HCT116 (cell line): Measurements from ENCODE around the gene CDK8. TPM values are rescaled to one million over a fixed set of nuclear protein-coding genes. Genes with fewer than 3 reads are reported as not detected.

Experiments
- ATAC-seq: fragments of 200-7000 bp; cut with Tn5 transposase; 2 replicates; pipeline ENCODE4 v1.9.1; 2020; ENCODE audit warnings: mild to moderate bottlenecking, moderate library complexity
- BruUV-seq: library from RNA; stranded (reverse); fragments of 400-500 nt; replicated peaks from 2 replicates; lab custom pipeline; 2021; lab: Mats Ljungman, UMichigan
- CTCF ChIA-PET: fragments of 300-600 bp; sonication (Branson Sonifier 250); formaldehyde crosslinking; loops from one replicate; lab custom pipeline; 2021; ENCODE audit warnings: antibody characterized with exemption; lab: Charles Lee
- POLR2A ChIA-PET: fragments of 300-600, 350-600 bp; sonication (Branson Sonifier 250); formaldehyde crosslinking; loops from one replicate; lab custom pipeline; 2021; ENCODE audit warnings: antibody characterized with exemption; lab: Charles Lee
- RAD21 ChIA-PET, 2 experiments: fragments of 300-600 bp; sonication (Branson Sonifier 250); formaldehyde crosslinking; loops; one replicate each; lab custom pipeline; 2023; ENCODE audit warnings: low total read pairs in 2 of 2; ENCODE audit not compliant: uncharacterized antibody in 2 of 2, unreplicated experiment in 2 of 2, low non-redundant PET in 1 of 2; lab: Charles Lee
- DNase-seq: peaks from one replicate; pipeline ENCODE4 v3.0.0-alpha.2; 2010; ENCODE audit warnings: low read depth, low spot score
- H2AFZ ChIP-seq: fragments of 200-600 bp; shearing (Covaris generic), sonication (generic); 2 replicates; pipeline ENCODE4 v1.6.1; 2017; ENCODE audit warnings: low read depth, mixed run types, mixed read lengths, antibody characterized with exemption, low read length; ENCODE audit not compliant: poor library complexity, severe bottlenecking
- H3K27ac ChIP-seq: 2 replicates; pipeline ENCODE4 v1.5.1; 2012; ENCODE audit warnings: low read depth, low read length
- H3K27me3 ChIP-seq: fragments of 200-600 bp; sonication (generic); 2 replicates; pipeline ENCODE4 v1.6.1; 2016; ENCODE audit warnings: mixed run types, low read length, mixed read lengths; ENCODE audit not compliant: insufficient read depth
- H3K36me3 ChIP-seq, 2 experiments: fragments of 200-500 bp in 1 of 2; fragments of 200-600 bp in 1 of 2; sonication (Bioruptor generic) in 1 of 2; sonication (generic) in 1 of 2; 2 replicates each; pipeline versions ENCODE4 v1.5.1 to v1.6.1; 2014 to 2016; ENCODE audit warnings: low read length in 2 of 2, inconsistent platforms in 1 of 2, mixed read lengths in 1 of 2, mixed run types in 1 of 2; ENCODE audit not compliant: insufficient read depth in 2 of 2, control insufficient read depth in 1 of 2
- H3K4me1 ChIP-seq, 2 experiments: fragments of 200-600 bp in 1 of 2; sonication (generic) in 1 of 2; 2 replicates each; pipeline versions ENCODE4 v1.5.1 to v1.6.1; 2012 to 2017; ENCODE audit warnings: low read length in 2 of 2, inconsistent platforms in 1 of 2, mild to moderate bottlenecking in 1 of 2, mixed read lengths in 1 of 2, mixed run types in 1 of 2, moderate library complexity in 1 of 2; ENCODE audit not compliant: insufficient read depth in 2 of 2, control insufficient read depth in 1 of 2
- H3K4me2 ChIP-seq: fragments of 200-600 bp; sonication (generic); 2 replicates; pipeline ENCODE4 v1.6.1; 2017; ENCODE audit warnings: mixed run types, low read length, mixed read lengths
- H3K4me3 ChIP-seq, 2 experiments: fragments of 200-600 bp in 1 of 2; sonication (generic) in 1 of 2; replicated peaks in 1 of 2; 2 replicates each; pipeline ENCODE4 v1.5.1; 2011 to 2016; ENCODE audit warnings: low read length in 2 of 2, control low read depth in 1 of 2, low read depth in 1 of 2, mild to moderate bottlenecking in 1 of 2, mixed read lengths in 1 of 2, mixed run types in 1 of 2
- H3K79me2 ChIP-seq: fragments of 200-600 bp; sonication (generic); 2 replicates; pipeline ENCODE4 v1.6.1; 2017; ENCODE audit warnings: mild to moderate bottlenecking, mixed run types, low read length, moderate library complexity, mixed read lengths; ENCODE audit not compliant: insufficient read depth
- H3K9ac ChIP-seq: fragments of 200-600 bp; sonication (generic); 2 replicates; pipeline ENCODE4 v1.6.1; 2016; ENCODE audit warnings: low read length, mixed read lengths
- H3K9me2 ChIP-seq: fragments of 200-600 bp; sonication (generic), shearing (Covaris generic); 2 replicates; pipeline ENCODE4 v1.6.1; 2017; ENCODE audit warnings: mixed run types, mild to moderate bottlenecking, moderate library complexity; ENCODE audit not compliant: insufficient read depth
- H3K9me3 ChIP-seq, 2 experiments: fragments of 200-500 bp in 1 of 2; fragments of 200-600 bp in 1 of 2; sonication (Bioruptor generic) in 1 of 2; sonication (generic) in 1 of 2; 2 replicates each; pipeline ENCODE4 v1.6.1; 2014 to 2017; ENCODE audit warnings: low read length in 2 of 2, mixed read lengths in 2 of 2, inconsistent platforms in 1 of 2, low read depth in 1 of 2, mild to moderate bottlenecking in 1 of 2, mixed run types in 1 of 2, moderate library complexity in 1 of 2; ENCODE audit not compliant: control insufficient read depth in 1 of 2, insufficient read depth in 1 of 2
- H4K20me1 ChIP-seq: fragments of 200-600 bp; sonication (generic), shearing (Covaris generic); 2 replicates; pipeline ENCODE4 v1.6.1; 2017; ENCODE audit warnings: mixed run types, mild to moderate bottlenecking, moderate library complexity; ENCODE audit not compliant: insufficient read depth
- CBX3 ChIP-seq: IDR thresholded peaks from 2 replicates; pipeline ENCODE4 v1.6.1; 2012; ENCODE audit warnings: low read depth
- CEBPB ChIP-seq: IDR thresholded peaks from 2 replicates; pipeline ENCODE4 v1.6.1; 2012; ENCODE audit warnings: low read depth
- EGR1 ChIP-seq: IDR thresholded peaks from 2 replicates; pipeline ENCODE4 v1.6.1; 2012; ENCODE audit warnings: low read depth
- EZH2 ChIP-seq: fragments of 200-600 bp; sonication (generic); IDR thresholded peaks from 2 replicates; pipeline ENCODE4 v1.6.1; 2017; ENCODE audit warnings: antibody characterized with exemption, mixed run types
- FOSL1 ChIP-seq: IDR thresholded peaks from 2 replicates; pipeline ENCODE4 v1.6.1; 2012; ENCODE audit warnings: low read depth
- POLR2AphosphoS5 ChIP-seq: IDR thresholded peaks from 2 replicates; pipeline ENCODE4 v1.6.1; 2011; ENCODE audit warnings: mild to moderate bottlenecking, low read depth, low read length, moderate library complexity
- RAD21 ChIP-seq: IDR thresholded peaks from 2 replicates; pipeline ENCODE4 v1.6.1; 2012; ENCODE audit warnings: low read depth, mild to moderate bottlenecking
- REST ChIP-seq: IDR thresholded peaks from 2 replicates; pipeline ENCODE4 v1.6.1; 2012; ENCODE audit warnings: low read depth
- YY1 ChIP-seq: IDR thresholded peaks from 2 replicates; pipeline ENCODE4 v1.6.1; 2011; ENCODE audit warnings: low read length, low read depth, moderate library complexity, mild to moderate bottlenecking; ENCODE audit not compliant: insufficient replicate concordance; ENCODE audit errors: extremely low read depth
- ZBTB33 ChIP-seq: IDR thresholded peaks from 2 replicates; pipeline ENCODE4 v1.6.1; 2011; ENCODE audit warnings: mild to moderate bottlenecking, low read length, moderate library complexity; ENCODE audit not compliant: insufficient replicate concordance; ENCODE audit errors: extremely low read depth
- ZFX ChIP-seq: fragments of 450-650 bp; IDR thresholded peaks from 2 replicates; pipeline ENCODE4 v1.6.1; 2017
- intact Hi-C: fragments of 100-400 bp; cut with micrococcal nuclease; formaldehyde crosslinking; loops from 2 replicates; pipeline ENCODE4 v1.10.0; 2022
- total RNA-seq: library from RNA; stranded (reverse); gene quantifications from one replicate; pipeline ENCODE4 v1.2.1, GENCODE V29; 2021; ENCODE audit not compliant: unreplicated experiment
- TF ChIP-seq, protein P1 (sequence below), 3 experiments: fragments of 200-600 bp in 1 of 3; sonication (generic) in 1 of 3; IDR thresholded peaks in 2 of 3; conservative IDR thresholded peaks in 1 of 3; 2 replicates each; pipeline ENCODE4 v1.5.1; 2012 to 2017; ENCODE audit warnings: low read depth in 2 of 3, low read length in 2 of 3, antibody characterized with exemption in 1 of 3, borderline replicate concordance in 1 of 3, control low read depth in 1 of 3, mild to moderate bottlenecking in 1 of 3, mixed read lengths in 1 of 3, mixed run types in 1 of 3, moderate library complexity in 1 of 3; ENCODE audit not compliant: insufficient read depth in 1 of 3

Gene CDK8
- total RNA-seq, 1 experiment from 2014 or later: 23.8 TPM

GRCh38 chr13:26299168-26299750, 45.3 kb downstream of the CDK8 start (continued):
- TF ChIP-seq ZBTB33: no peak
- no peak for TF ChIP-seq ZFX
- TF ChIP-seq CEBPB: no peak
- no peak for TF ChIP-seq REST
- TF ChIP-seq YY1: no peak
- TF ChIP-seq CBX3: no peak
- TF ChIP-seq, all 23 proteins: peak for 0

DNA sequence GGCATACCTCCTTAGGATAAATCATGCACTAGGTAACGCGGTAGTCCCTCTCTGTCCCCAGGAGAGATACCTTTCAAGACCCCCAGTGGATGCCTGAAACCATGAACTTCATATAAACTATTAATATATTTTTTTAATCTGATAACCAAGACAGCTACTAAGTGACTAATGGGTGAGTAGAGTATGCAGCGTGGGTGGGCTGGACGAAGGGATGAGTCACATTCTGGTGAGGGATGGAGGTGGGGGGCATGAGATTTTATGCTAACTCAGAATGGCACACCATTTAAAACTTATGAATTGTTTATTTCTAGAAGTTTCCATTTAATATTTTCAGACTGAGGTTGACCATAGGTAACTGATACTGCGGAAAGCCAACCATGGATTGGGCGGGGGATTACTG, 46.2 kb downstream of the CDK8 start:
- POLR2A ChIA-PET: no interaction called here
- RAD21 ChIA-PET: no interaction called here
- H3K27ac ChIP-seq: no peak overlapping the region
- DNase-seq (peak; percentile 19), ATAC-seq (peak; percentile 73)
- H3K9me3 ChIP-seq: no peaks in the 10 kb centered on the region
- intact Hi-C loops: no loop called here
- no peaks in the 10 kb centered on the region for H3K9me2 ChIP-seq
- no peaks in the 10 kb centered on the region for H3K36me3 ChIP-seq
- CTCF ChIA-PET: no interaction called here
- peaks cover 74% of the 10 kb centered on the region for H3K79me2 ChIP-seq
- H3K4me1 ChIP-seq: peaks cover 22 to 31% of the 10 kb centered on the region in 2 experiments
- peak overlapping the region; percentile 42 for H3K4me2 ChIP-seq
- no peak overlapping the region for H2AFZ ChIP-seq
- H4K20me1 ChIP-seq: no peaks in the 10 kb centered on the region
- TF ChIP-seq RAD21 (no peak), FOSL1 (peak; percentile 47), YY1 (no peak), EGR1 (peak; percentile 81), EZH2 (no peak), POLR2AphosphoS5 (no peak), CBX3 (no peak)
- TF ChIP-seq, protein P1, sequence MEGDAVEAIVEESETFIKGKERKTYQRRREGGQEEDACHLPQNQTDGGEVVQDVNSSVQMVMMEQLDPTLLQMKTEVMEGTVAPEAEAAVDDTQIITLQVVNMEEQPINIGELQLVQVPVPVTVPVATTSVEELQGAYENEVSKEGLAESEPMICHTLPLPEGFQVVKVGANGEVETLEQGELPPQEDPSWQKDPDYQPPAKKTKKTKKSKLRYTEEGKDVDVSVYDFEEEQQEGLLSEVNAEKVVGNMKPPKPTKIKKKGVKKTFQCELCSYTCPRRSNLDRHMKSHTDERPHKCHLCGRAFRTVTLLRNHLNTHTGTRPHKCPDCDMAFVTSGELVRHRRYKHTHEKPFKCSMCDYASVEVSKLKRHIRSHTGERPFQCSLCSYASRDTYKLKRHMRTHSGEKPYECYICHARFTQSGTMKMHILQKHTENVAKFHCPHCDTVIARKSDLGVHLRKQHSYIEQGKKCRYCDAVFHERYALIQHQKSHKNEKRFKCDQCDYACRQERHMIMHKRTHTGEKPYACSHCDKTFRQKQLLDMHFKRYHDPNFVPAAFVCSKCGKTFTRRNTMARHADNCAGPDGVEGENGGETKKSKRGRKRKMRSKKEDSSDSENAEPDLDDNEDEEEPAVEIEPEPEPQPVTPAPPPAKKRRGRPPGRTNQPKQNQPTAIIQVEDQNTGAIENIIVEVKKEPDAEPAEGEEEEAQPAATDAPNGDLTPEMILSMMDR (IDR thresholded peaks at IDR 0.05 in 2 of 3, conservative IDR thresholded peaks at IDR 0.05 in 1 of 3; ENCODE audit: borderline replicate concordance in 1 of 3, insufficient read depth in 1 of 3, low read depth in 2 of 3, low read length in 2 of 3): no peak
- H3K9ac ChIP-seq: no peak overlapping the region
- BruUV-seq: no TSS peak
- H3K4me3 ChIP-seq: no peak overlapping the region; a peak in 1 of 4 replicates
- H3K27me3 ChIP-seq: no peaks in the 10 kb centered on the region
